Fibroblast of skin of scalp (primary cell): Measurements from ENCODE around the gene CMAS. TPM values are rescaled to one million over a fixed set of nuclear protein-coding genes. Genes with fewer than 3 reads are reported as not detected.
A peak's percentile ranks its signal among the peaks of the same experiment; 100 is the strongest.
"Not testable (repeated sequence)": the region's sequence is repeated elsewhere in the genome, so short reads cannot be mapped to it uniquely, and the experiment has no call there.

Experiments
- DNase-seq: peaks from one replicate; pipeline ENCODE4 v3.0.0-alpha.2; 2013
- polyA plus RNA-seq, 2 experiments: library from polyadenylated mRNA; unstranded; fragments of 120-200 nt; gene quantifications; one replicate each; pipeline ENCODE4 v1.2.1, GENCODE V29; 2013; ENCODE audit not compliant: insufficient read length in 2 of 2

The CMAS gene
- 28.0 TPM for polyA plus RNA-seq (2013, experiment 1 of 2; ENCODE audit: insufficient read length)
- polyA plus RNA-seq (2013, experiment 2 of 2; ENCODE audit: insufficient read length) = 30.8 TPM

DNA sequence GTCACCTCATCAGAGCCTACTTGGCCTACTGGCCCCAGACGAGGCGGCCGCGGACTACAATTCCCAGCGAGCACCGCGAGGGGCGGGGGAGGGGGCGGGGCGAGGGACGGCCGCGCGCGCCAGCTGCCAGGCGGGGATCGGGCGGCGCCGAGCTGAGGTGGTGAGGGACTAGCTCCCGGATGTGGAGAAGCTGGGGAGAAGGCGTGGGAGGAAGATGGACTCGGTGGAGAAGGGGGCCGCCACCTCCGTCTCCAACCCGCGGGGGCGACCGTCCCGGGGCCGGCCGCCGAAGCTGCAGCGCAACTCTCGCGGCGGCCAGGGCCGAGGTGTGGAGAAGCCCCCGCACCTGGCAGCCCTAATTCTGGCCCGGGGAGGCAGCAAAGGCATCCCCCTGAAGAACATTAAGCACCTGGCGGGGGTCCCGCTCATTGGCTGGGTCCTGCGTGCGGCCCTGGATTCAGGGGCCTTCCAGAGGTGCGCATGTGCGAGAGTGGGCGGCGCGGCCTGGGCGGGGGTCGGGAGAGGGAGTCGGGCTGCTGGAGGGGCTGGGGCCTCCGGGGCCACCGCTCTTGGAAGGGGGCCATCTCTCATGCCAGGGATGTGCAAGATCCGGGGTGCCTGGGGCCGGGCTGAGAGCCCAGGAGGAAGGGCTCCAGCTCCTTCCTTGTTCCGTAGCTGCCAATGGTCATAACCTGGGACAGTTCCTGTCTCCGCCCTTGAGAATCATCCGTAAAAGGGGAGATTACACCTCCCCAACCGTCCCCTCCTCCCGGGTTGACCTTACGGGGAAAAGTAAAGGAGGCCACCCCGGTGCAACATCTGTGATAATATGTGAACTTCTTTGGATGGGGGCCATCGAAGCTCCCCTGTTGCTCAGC is at the start of gene CMAS:
TSS of gene CMAS (plus strand) at position 129 of the 878 bp plus-strand sequence. CDS start at position 215, 86 bp downstream.
- peak; percentile 74 for DNase-seq

GRCh38 chr12:21998295-21998694 is 47.7 kb upstream of the CMAS start:
- no peak for DNase-seq

GRCh38 chr12:21998782-21999181 is 47.2 kb upstream of the CMAS start:
- no peak for DNase-seq

- DNase-seq = no peak
Observed at GRCh38 chr12:22002430-22002829, 43.6 kb upstream of the CMAS start.

GRCh38 chr12:22007794-22008193 is 38.2 kb upstream of the CMAS start:
- not testable (repeated sequence) for DNase-seq

DNA sequence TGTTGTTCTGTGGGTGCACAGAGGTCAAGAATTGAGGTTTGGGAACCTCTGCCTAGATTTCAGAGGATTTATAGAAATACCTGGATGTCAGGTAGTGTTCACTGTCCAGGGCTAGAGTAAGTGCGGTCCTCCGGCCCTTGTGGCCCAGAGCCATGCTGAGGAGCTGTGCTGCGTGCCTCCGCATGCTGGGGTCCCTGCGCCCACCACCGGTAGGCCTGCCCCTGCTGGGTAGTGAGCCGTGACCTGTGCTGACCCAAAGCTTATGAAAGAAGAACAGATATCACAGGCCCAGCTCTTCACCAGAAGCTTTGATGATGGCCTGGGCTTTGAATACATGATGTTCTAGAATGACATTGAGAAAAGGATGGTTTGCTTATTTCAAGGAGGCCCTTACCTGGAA is 37.8 kb upstream of the CMAS start:
- no peak for DNase-seq

GRCh38 chr12:22014041-22014782 is 31.8 kb upstream of the CMAS start:
- no peak for DNase-seq

GRCh38 chr12:22014783-22015144 is 31.3 kb upstream of the CMAS start:
- DNase-seq = no peak

GRCh38 chr12:22016982-22017381 is 29.0 kb upstream of the CMAS start:
- DNase-seq = no peak

- no peak for DNase-seq
Observed at GRCh38 chr12:22018860-22019259, 27.2 kb upstream of the CMAS start.

GRCh38 chr12:22023489-22023888 is 22.5 kb upstream of the CMAS start:
- DNase-seq = not testable (repeated sequence)

- no peak for DNase-seq
Observed at GRCh38 chr12:22029491-22029890, 16.5 kb upstream of the CMAS start.

DNA sequence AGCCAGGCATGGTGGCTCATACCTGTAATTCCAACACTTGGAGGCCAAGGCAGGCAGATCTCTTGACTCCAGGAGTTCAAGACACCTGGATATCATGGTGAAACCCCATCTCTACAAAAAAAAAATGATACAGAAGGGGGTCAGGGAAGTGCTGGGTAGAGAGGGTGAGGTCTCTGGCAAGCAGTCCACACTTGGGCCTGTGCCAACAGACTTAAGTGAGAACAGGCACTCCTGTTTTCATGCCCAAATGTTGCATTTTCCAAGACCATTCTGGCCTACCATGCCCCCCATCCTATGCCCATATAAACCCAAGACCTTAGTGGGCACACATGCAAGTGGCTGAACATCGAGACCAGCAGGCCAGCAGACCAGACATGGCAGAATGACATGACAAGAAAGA is 16.0 kb upstream of the CMAS start:
- DNase-seq = no peak

GRCh38 chr12:22032732-22033131 is 13.3 kb upstream of the CMAS start:
- DNase-seq = no peak

GRCh38 chr12:22034709-22035506 is 11.1 kb upstream of the CMAS start:
- DNase-seq = no peak

DNA sequence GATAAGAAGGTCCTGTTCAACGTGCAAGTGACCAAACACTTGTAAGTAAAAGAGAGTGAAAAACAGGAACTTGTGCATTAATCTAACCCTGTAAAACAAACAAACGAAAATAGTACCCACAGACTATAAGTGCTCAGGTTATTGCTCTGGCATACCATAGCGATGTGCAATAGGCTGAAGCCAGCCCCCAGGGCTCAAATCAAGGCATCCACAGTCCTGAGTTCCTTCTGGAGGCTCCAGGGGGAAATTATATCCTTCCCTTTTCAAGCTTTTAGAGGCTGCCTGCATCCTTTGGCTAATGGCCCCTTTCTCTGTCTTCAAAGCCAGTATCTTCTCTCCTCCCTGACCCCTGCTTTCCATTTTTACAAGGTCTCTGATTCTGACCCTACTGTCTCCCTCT is 8.1 kb upstream of the CMAS start:
- DNase-seq = no peak

DNA sequence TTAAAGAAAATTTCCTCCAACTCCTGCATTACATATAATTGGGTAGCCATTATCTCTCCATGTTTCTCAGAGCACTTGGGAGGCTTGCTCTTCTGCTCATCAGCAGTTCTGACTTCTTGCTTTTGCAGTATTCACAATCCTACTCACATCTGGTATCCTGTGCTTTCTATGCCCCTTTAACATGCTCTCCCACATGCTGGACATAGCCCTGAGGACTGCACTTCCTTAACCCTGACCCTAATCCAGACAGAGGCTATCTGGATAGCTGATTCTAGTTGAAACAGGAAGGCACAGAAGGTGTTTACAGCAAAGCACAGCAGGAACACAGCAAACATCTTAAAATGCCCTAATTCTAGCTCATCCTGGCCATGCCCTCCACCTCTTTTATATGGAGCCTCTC is 7.3 kb upstream of the CMAS start:
- DNase-seq = no peak

DNA sequence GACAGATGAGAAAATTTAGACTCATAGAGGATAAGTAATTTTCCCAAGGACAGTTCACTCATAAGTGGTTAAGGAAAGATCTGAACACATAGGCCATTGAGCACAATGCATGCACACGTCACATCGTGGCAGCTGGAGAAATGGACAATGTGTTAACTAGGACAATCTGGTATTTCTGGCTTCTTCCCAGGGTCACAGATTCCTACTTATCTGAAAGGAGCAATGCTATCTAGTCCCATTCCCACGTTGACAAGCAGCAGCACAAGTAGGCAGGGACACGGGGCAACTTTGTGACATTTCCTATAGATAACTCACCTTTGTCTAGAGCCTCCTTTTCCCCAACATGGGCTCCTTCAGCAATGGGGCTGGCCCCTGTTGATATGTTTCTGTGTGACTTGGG is 6.7 kb upstream of the CMAS start:
- DNase-seq = no peak

- DNase-seq = no peak
Observed at GRCh38 chr12:22042976-22043669, 2.9 kb upstream of the CMAS start.

DNA sequence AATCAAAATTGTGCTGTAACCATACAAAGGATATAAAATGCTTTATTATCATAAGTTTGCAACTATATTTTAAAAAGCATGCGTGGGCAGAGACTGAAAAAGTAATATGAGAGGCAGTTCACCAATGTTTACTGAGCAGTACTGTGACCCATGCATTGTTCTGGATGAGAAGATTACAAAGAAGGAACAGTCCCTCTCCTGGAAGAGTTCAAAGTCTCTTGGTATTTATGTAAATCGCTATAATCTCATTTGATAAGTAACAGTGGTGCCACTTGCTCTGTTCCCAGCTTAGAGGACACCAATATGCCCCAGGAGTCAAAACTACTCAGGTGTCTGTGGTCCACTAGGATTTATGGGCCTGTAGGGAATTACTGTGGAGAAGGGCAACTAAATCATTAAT is 2.1 kb upstream of the CMAS start:
- DNase-seq = no peak

DNA sequence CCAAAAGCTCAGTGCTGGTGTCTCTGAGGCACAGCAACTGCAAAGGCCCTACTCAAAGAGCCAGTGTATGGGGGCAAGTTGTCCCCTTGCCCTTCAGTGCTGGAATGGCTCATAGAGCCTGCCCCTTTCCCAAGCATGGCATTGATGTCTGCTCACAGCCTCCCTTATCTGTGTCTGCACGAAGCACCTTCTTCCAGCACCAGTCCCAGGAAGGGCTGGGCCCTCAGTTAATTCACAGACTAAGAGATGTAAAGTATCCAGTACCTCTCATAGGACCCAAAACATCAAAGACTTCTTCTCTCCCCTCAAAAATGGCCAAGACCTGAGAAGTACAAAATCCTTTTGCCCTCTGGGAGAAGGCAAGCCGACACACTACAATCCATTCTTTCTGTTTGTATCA is 1.6 kb upstream of the CMAS start:
- DNase-seq = no peak

- no peak for DNase-seq
Observed at GRCh38 chr12:22046968-22047390, 961 bp downstream of the CMAS start.
